ENCODE measurements around the gene ATP6V1B1. TPM values are rescaled to one million over a fixed set of nuclear protein-coding genes. Genes with fewer than 3 reads are reported as not detected.

Gene ATP6V1B1
- total RNA-seq, 4 donors from 2014 or later: 0.46 TPM; not detected in 3

GRCh38 chr2:70906439-70907005 lies 29.2 kb upstream of the ATP6V1B1 start:
- no peak overlapping the region for H3K27ac ChIP-seq
- TF ChIP-seq EP300 (IDR thresholded peaks at IDR 0.05): no peak
- TF ChIP-seq POLR2AphosphoS5 (IDR thresholded peaks at IDR 0.05): no peak
- TF ChIP-seq, protein P1, sequence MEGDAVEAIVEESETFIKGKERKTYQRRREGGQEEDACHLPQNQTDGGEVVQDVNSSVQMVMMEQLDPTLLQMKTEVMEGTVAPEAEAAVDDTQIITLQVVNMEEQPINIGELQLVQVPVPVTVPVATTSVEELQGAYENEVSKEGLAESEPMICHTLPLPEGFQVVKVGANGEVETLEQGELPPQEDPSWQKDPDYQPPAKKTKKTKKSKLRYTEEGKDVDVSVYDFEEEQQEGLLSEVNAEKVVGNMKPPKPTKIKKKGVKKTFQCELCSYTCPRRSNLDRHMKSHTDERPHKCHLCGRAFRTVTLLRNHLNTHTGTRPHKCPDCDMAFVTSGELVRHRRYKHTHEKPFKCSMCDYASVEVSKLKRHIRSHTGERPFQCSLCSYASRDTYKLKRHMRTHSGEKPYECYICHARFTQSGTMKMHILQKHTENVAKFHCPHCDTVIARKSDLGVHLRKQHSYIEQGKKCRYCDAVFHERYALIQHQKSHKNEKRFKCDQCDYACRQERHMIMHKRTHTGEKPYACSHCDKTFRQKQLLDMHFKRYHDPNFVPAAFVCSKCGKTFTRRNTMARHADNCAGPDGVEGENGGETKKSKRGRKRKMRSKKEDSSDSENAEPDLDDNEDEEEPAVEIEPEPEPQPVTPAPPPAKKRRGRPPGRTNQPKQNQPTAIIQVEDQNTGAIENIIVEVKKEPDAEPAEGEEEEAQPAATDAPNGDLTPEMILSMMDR (IDR thresholded peaks at IDR 0.05): no peak
- no peak for TF ChIP-seq POLR2A (IDR thresholded peaks at IDR 0.05)
- no peak overlapping the region for H3K4me3 ChIP-seq
- H3K36me3 ChIP-seq: no peaks in the 10 kb centered on the region
- H3K27me3 ChIP-seq: peaks cover 100% of the 10 kb centered on the region
- WGBS, 2 donors (ENCODE audit: low coverage in 1 of 2): 34 to 63% methylated on average over 4 to 13 of the region's 16 CpGs
- H3K4me1 ChIP-seq: peaks cover 0 to 18% (median 2%) of the 10 kb centered on the region in 3 donors
- ATAC-seq: no peak
- no peaks in the 10 kb centered on the region for H3K9me3 ChIP-seq

DNA sequence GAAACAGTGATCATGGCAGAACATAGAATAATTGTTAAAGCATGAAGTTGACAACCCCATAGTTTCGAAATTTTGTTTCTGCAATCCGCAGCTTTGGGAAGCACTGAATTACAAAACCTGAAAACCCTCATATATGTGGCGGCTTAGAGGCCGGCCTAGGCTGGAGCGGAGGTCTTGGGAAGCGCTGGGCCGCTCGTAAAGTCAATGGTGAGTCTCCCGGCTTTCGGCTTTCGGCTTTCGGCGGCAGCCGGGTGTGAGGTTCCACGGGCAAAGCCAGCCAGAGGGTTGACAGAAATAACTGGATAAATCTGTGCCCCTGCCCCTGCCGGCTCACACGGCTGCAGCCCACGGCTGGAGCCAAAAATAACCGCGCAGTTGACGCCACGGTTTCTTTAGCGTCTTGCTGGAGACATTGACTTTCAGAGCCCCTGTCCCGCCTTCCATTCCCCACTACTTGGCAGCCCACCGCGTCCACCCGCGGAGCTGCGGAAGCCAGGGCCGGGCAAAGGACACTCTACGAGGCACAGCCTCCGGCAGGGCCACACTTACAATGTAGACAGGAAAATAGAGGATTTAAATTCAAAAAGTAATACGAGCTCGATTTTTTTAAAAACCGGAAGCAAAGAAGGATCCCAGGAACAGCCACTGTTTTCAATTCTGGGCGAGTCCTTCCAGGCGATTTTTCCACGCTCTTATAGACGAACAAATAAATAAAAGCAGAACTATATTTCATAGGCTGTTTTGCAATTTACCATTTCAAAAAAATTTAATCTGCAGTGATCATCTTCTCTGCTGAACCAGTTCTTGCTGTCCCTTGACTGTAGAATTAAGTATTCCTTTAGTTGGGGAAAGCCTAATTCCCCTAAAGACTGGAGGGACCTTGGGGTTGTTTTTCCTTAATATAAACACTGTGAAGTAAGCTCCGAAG lies 28.3 kb upstream of the ATP6V1B1 start:
- ATAC-seq: no peak
- 4 to 13% methylated on average over 6 to 18 of the region's 40 CpGs for WGBS, 2 donors (ENCODE audit: low coverage in 1 of 2)
- Histone ChIP-seq H3K9me3 (no peaks in the 10 kb centered on the region), H3K27ac (no peak overlapping the region), H3K4me3 (peak overlapping the region in 1 of 2 donors; percentile 29), H3K36me3 (no peaks in the 10 kb centered on the region), H3K27me3 (peaks cover 100% of the 10 kb centered on the region), H3K4me1 (peaks cover 0 to 11% (median 0%) of the 10 kb centered on the region in 3 donors)
- TF ChIP-seq, protein P1 (IDR thresholded peaks at IDR 0.05): no peak
- TF ChIP-seq POLR2A (IDR thresholded peaks at IDR 0.05): no peak
- TF ChIP-seq EP300 (IDR thresholded peaks at IDR 0.05): no peak
- TF ChIP-seq POLR2AphosphoS5 (IDR thresholded peaks at IDR 0.05): no peak

- Histone ChIP-seq H3K4me1 (no peaks in the 10 kb centered on the region), H3K36me3 (no peaks in the 10 kb centered on the region), H3K4me3 (no peak overlapping the region), H3K27ac (no peak overlapping the region), H3K27me3 (peaks cover 77% of the 10 kb centered on the region), H3K9me3 (peaks cover 0 to 5% (median 0%) of the 10 kb centered on the region in 3 donors)
- no peak for ATAC-seq
- no peak for TF ChIP-seq EP300 (IDR thresholded peaks at IDR 0.05)
- TF ChIP-seq, protein P1 (IDR thresholded peaks at IDR 0.05): no peak
- no peak for TF ChIP-seq POLR2AphosphoS5 (IDR thresholded peaks at IDR 0.05)
- no peak for TF ChIP-seq POLR2A (IDR thresholded peaks at IDR 0.05)
Observed at GRCh38 chr2:70916291-70916690, 19.4 kb upstream of the ATP6V1B1 start.

- TF ChIP-seq POLR2A (IDR thresholded peaks at IDR 0.05): no peak
- no peak for TF ChIP-seq EP300 (IDR thresholded peaks at IDR 0.05)
- no peak for TF ChIP-seq POLR2AphosphoS5 (IDR thresholded peaks at IDR 0.05)
- TF ChIP-seq, protein P1 (IDR thresholded peaks at IDR 0.05): no peak
- H3K4me3 ChIP-seq: no peak overlapping the region
- ATAC-seq: no peak
- WGBS, 2 donors (ENCODE audit: low coverage in 1 of 2): 61 to 100% methylated on average over 1 to 2 of the region's 2 CpGs
- no peaks in the 10 kb centered on the region for H3K4me1 ChIP-seq
- no peak overlapping the region for H3K27ac ChIP-seq
- no peaks in the 10 kb centered on the region for H3K36me3 ChIP-seq
- peaks cover 72% of the 10 kb centered on the region for H3K27me3 ChIP-seq
- H3K9me3 ChIP-seq: peaks cover 0 to 5% (median 0%) of the 10 kb centered on the region in 3 donors
Observed at GRCh38 chr2:70918016-70918415, 17.7 kb upstream of the ATP6V1B1 start.
